Progenitor cell of endocrine pancreas (in vitro differentiated cells): Measurements from ENCODE around the gene PLPPR4. TPM values are rescaled to one million over a fixed set of nuclear protein-coding genes. Genes with fewer than 3 reads are reported as not detected.
"Not testable (repeated sequence)": the region's sequence is repeated elsewhere in the genome, so short reads cannot be mapped to it uniquely, and the experiment has no call there.

ENCODE experiments used
- DNase-seq: peaks from one replicate; pipeline ENCODE4 v3.0.0; 2021; ENCODE audit warnings: low spot score; ENCODE audit not compliant: unreplicated experiment
- H3K27ac Mint-ChIP-seq: 2 replicates; pipeline ENCODE4 v1.8.0; 2021; ENCODE audit warnings: mild to moderate bottlenecking, moderate library complexity, mixed read lengths
- H3K27me3 Mint-ChIP-seq: 2 replicates; pipeline ENCODE4 v1.8.0; 2021; ENCODE audit warnings: mixed read lengths
- H3K36me3 Mint-ChIP-seq: 2 replicates; pipeline ENCODE4 v1.8.0; 2022; ENCODE audit warnings: mixed read lengths; ENCODE audit not compliant: insufficient read depth
- H3K4me1 Mint-ChIP-seq: 2 replicates; pipeline ENCODE4 v1.8.0; 2021; ENCODE audit warnings: low read depth, mixed read lengths
- H3K4me3 Mint-ChIP-seq: 2 replicates; pipeline ENCODE4 v1.8.0; 2021; ENCODE audit warnings: low read depth, mild to moderate bottlenecking, moderate library complexity, mixed read lengths
- H3K9me3 Mint-ChIP-seq: 2 replicates; pipeline ENCODE4 v1.8.0; 2021; ENCODE audit warnings: low read depth, mixed read lengths
- CTCF ChIP-seq: fragments of 200-600 bp; sonication (generic); IDR thresholded peaks from one replicate; pipeline ENCODE4 v1.5.0; 2021; ENCODE audit warnings: antibody characterized with exemption, mild to moderate bottlenecking; ENCODE audit not compliant: unreplicated experiment
- total RNA-seq: library from RNA; stranded (reverse); gene quantifications from 2 replicates; pipeline ENCODE4 v1.2.1, GENCODE V29; 2021

The PLPPR4 gene
- total RNA-seq, 1 donor from 2014 or later, result 0.31 TPM

GRCh38 chr1:99247199-99247598, 17.1 kb upstream of the PLPPR4 start:
- Mint-ChIP-seq H3K4me1 (no peaks in the 10 kb centered on the region), H3K9me3 (no peaks in the 10 kb centered on the region), H3K27me3 (no peaks in the 10 kb centered on the region), H3K36me3 (no peaks in the 10 kb centered on the region), H3K27ac (no peak overlapping the region), H3K4me3 (no peak overlapping the region)
- TF ChIP-seq CTCF, result no peak
- DNase-seq, result no peak

DNA sequence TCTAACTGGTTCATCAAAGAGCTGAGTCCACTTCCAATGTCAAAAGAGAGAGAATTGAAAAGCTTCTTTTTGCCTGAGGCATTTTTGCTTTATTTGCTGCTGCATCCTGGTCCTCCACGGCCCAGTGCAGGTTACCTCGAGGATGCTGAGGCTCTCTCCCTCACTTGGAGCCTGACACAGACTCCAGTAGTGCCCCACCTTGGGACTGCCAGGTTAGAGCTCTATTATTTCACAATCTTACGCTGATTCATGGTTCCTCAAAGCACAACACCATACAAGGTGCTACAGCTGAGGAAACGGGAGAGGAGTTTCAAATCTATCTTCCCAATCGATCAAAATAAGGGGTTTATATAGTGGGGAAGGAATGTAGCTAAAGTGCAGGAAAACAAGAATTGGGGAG, 13.6 kb upstream of the PLPPR4 start:
- no peaks in the 10 kb centered on the region for H3K36me3 Mint-ChIP-seq

DNA sequence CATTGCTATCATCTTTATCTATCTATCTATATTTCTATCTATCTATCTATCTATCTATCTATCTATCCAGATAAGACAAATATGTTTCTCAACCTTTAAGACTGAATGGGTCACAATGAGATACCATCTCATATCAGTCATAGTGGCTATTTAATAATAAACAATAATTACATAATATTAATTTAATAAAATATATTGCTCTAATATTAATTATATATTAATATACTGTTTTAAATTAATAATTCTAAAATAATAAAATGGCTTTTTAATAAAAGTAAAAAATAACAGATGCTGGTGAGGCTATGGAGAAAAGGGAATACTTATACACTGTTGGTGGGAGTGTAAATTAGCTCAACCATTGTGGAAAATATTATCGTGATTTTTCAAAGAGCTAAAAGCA, 13.0 kb upstream of the PLPPR4 start:
- Mint-ChIP-seq H3K4me1 (no peaks in the 10 kb centered on the region), H3K4me3 (no peak overlapping the region), H3K27me3 (no peaks in the 10 kb centered on the region), H3K9me3 (no peaks in the 10 kb centered on the region), H3K27ac (no peak overlapping the region), H3K36me3 (no peaks in the 10 kb centered on the region)
- no peak for DNase-seq
- TF ChIP-seq CTCF, result no peak

More for the DNA sequence above, 13.6 kb upstream of the PLPPR4 start:
- DNase-seq, result no peak
- Mint-ChIP-seq H3K4me3 (no peak overlapping the region), H3K27me3 (no peaks in the 10 kb centered on the region), H3K4me1 (no peaks in the 10 kb centered on the region), H3K9me3 (no peaks in the 10 kb centered on the region), H3K27ac (no peak overlapping the region)
- no peak for TF ChIP-seq CTCF

DNA sequence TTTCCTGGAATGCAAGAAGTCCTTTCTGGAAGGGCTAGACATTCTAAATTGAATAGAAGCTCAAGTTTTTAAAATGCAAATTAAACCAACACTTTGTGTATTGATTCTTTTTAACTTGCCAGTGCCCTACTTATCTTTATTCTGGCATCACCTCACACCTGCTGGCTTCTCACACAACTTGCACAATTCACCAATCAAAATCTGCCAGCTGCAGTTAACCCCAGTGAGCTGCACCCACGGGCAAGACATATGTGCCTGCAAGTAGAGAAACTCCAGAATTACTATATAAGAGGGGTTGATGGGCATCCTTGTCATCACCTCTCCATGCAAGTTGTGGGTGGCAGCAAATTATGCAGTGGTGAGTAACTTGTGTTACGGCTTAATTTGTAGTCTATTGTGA, 11.7 kb upstream of the PLPPR4 start:
- Mint-ChIP-seq H3K36me3 (no peaks in the 10 kb centered on the region), H3K27me3 (no peaks in the 10 kb centered on the region), H3K4me3 (no peak overlapping the region), H3K9me3 (no peaks in the 10 kb centered on the region), H3K27ac (no peak overlapping the region), H3K4me1 (no peaks in the 10 kb centered on the region)
- DNase-seq, result no peak
- TF ChIP-seq CTCF, result no peak

- not testable (repeated sequence) for H3K9me3 Mint-ChIP-seq, H3K27ac Mint-ChIP-seq, DNase-seq, H3K4me1 Mint-ChIP-seq, H3K4me3 Mint-ChIP-seq, H3K36me3 Mint-ChIP-seq
- peaks cover 40% of the 10 kb centered on the region for H3K27me3 Mint-ChIP-seq
These were observed 3.9 kb upstream of the PLPPR4 start for GRCh38 chr1:99260402-99260801.

GRCh38 chr1:99265124-99265523, 832 bp downstream of the PLPPR4 start:
- H3K9me3 Mint-ChIP-seq, result no peaks in the 10 kb centered on the region
- H3K27ac Mint-ChIP-seq, result no peak overlapping the region
- peaks cover 62% of the 10 kb centered on the region for H3K27me3 Mint-ChIP-seq
- TF ChIP-seq CTCF, result no peak
- DNase-seq, result no peak
- peak overlapping the region; percentile 81 for H3K4me3 Mint-ChIP-seq
- H3K36me3 Mint-ChIP-seq, result no peaks in the 10 kb centered on the region
- peaks cover 2% of the 10 kb centered on the region for H3K4me1 Mint-ChIP-seq
